ENCODE results near the gene CIDEB.

CIDEB gene

DNA sequence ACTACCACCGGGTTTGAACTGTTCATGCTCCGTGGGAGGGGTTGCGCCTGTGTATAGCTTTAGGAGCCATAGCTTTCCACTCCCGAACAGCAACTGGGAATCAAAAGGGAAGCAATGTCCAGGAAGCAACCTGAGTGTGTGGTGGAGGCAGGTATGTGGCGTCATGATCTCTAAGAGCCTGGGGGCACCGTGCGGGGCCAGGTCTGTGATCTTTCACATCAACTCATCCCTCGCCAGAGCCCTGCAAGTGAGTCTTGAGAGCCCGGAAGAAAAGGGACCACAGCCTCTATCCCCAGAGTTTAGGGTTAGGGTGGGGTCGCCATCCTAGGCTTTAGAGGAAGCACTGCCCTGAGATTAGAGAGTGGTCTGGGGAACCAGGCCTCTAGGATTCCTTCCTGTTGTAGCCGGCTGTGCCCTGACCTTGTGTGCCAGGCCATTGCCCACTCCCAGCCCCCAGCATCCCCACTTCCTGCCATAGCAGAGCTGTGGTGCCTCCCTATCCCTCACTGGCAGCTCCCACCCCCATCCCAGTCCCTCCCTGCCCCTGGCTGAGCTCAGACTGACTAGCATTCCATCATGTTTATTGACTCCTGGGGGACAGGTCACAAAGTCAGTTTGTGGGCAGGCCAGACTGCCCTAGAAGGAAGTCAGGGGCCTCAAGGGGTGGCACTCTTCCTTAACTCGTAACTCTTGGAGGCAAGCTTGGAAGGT is 27.8 kb upstream of the CIDEB start:
- H3K9me2 ChIP-seq (replicated peaks; ENCODE audit: insufficient read depth, low read length) = no peaks in the 10 kb centered on the region
- no peak for TF ChIP-seq EZH2phosphoT487 (conservative IDR thresholded peaks at IDR 0.05; ENCODE audit: low read length)
- TF ChIP-seq, protein P1, sequence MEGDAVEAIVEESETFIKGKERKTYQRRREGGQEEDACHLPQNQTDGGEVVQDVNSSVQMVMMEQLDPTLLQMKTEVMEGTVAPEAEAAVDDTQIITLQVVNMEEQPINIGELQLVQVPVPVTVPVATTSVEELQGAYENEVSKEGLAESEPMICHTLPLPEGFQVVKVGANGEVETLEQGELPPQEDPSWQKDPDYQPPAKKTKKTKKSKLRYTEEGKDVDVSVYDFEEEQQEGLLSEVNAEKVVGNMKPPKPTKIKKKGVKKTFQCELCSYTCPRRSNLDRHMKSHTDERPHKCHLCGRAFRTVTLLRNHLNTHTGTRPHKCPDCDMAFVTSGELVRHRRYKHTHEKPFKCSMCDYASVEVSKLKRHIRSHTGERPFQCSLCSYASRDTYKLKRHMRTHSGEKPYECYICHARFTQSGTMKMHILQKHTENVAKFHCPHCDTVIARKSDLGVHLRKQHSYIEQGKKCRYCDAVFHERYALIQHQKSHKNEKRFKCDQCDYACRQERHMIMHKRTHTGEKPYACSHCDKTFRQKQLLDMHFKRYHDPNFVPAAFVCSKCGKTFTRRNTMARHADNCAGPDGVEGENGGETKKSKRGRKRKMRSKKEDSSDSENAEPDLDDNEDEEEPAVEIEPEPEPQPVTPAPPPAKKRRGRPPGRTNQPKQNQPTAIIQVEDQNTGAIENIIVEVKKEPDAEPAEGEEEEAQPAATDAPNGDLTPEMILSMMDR (IDR thresholded peaks at IDR 0.05; ENCODE audit: insufficient read depth, low read length, poor library complexity, severe bottlenecking) = no peak
- H3F3A ChIP-seq (ENCODE audit: insufficient read depth) = no peaks in the 10 kb centered on the region
- no peaks in the 10 kb centered on the region for H3K79me2 ChIP-seq (ENCODE audit: insufficient read depth, low read length)
- no peaks in the 10 kb centered on the region for H3K27me3 ChIP-seq (ENCODE audit: low read length)
- no peaks in the 10 kb centered on the region for H3K9me3 ChIP-seq (ENCODE audit: insufficient read depth, low read length)
- H4K20me1 ChIP-seq (ENCODE audit: low read depth, low read length) = no peaks in the 10 kb centered on the region
- no peaks in the 10 kb centered on the region for H3K36me3 ChIP-seq (ENCODE audit: low read length)
- H3K27ac ChIP-seq (ENCODE audit: low read depth, low read length) = no peak overlapping the region
- no peak overlapping the region for H3K4me3 ChIP-seq (ENCODE audit: insufficient read depth, low read length, poor library complexity, severe bottlenecking)
- H3K9ac ChIP-seq (ENCODE audit: low read length) = no peak overlapping the region
- no peak overlapping the region for H2AFZ ChIP-seq (ENCODE audit: low read depth, low read length, severe bottlenecking)
- no peak overlapping the region for H3K4me2 ChIP-seq (ENCODE audit: low read depth, low read length, poor library complexity, severe bottlenecking)

DNA sequence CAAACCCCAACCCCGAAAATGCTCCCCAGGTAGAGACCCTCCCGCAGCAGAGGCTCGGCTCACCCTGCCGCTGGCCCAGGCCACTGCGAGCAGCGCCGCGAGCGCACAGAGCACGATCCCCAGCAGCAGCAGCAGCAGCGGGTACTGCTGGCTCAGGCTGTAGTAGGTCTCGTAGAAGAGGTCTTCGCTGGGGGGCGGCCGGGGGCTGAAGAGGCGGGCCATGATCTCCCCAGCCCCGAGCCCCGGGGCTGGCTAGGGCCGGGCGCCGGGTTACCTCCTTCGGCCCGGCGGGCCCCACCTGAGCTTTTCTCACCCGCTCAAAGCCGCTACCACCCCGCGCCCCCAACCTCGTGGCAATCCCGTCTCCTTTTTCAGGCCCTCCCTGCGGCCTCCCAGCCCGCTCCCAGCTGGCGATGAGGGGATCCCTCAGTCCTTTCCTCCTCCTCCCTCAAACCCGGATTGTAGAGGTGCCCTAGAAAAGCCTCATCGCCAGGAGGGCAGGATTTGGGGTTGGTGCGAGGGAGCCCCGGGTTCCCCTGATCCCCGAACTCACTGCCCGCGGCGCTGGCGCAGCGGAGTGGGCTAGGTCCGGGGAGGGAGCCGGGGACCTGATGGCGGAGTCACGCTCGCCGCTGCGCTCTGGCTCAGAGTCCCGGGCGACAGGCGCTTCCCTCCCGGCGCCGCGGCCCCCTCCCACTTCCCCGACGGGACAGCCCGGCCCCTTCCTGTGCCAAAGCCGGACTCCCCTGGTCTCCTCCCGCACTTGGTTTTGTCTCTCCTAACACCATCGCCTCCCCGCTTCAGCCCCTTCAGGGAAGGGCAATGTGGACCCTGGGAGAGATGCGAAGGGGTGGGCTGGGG is 26.9 kb upstream of the CIDEB start, which contains the start of gene ADCY4:
Gene ADCY4 (minus strand): TSS at position 641 of the 861 bp plus-strand sequence. CDS start 419 bp downstream, at position 222.
- Histone ChIP-seq H3K4me3 (ENCODE audit: insufficient read depth, low read length, poor library complexity, severe bottlenecking) (no peak within 1 kb of the TSS), H3K79me2 (ENCODE audit: insufficient read depth, low read length) (no peaks in the 10 kb centered on the region), H3K9ac (ENCODE audit: low read length) (no peak within 1 kb of the TSS), H3F3A (ENCODE audit: insufficient read depth) (no peaks in the 10 kb centered on the region), H2AFZ (ENCODE audit: low read depth, low read length, severe bottlenecking) (no peak within 1 kb of the TSS), H3K36me3 (ENCODE audit: low read length) (no peaks in the 10 kb centered on the region), H4K20me1 (ENCODE audit: low read depth, low read length) (no peaks in the 10 kb centered on the region), H3K27me3 (ENCODE audit: low read length) (no peaks in the 10 kb centered on the region), H3K4me2 (ENCODE audit: low read depth, low read length, poor library complexity, severe bottlenecking) (peak within 1 kb of the TSS; percentile 40), H3K27ac (ENCODE audit: low read depth, low read length) (no peak within 1 kb of the TSS), H3K9me3 (ENCODE audit: insufficient read depth, low read length) (no peaks in the 10 kb centered on the region), H3K9me2 (replicated peaks; ENCODE audit: insufficient read depth, low read length) (no peaks in the 10 kb centered on the region)
- no peak for TF ChIP-seq EZH2phosphoT487 (conservative IDR thresholded peaks at IDR 0.05; ENCODE audit: low read length)
- TF ChIP-seq, protein P1 (IDR thresholded peaks at IDR 0.05; ENCODE audit: insufficient read depth, low read length, poor library complexity, severe bottlenecking) = no peak

DNA sequence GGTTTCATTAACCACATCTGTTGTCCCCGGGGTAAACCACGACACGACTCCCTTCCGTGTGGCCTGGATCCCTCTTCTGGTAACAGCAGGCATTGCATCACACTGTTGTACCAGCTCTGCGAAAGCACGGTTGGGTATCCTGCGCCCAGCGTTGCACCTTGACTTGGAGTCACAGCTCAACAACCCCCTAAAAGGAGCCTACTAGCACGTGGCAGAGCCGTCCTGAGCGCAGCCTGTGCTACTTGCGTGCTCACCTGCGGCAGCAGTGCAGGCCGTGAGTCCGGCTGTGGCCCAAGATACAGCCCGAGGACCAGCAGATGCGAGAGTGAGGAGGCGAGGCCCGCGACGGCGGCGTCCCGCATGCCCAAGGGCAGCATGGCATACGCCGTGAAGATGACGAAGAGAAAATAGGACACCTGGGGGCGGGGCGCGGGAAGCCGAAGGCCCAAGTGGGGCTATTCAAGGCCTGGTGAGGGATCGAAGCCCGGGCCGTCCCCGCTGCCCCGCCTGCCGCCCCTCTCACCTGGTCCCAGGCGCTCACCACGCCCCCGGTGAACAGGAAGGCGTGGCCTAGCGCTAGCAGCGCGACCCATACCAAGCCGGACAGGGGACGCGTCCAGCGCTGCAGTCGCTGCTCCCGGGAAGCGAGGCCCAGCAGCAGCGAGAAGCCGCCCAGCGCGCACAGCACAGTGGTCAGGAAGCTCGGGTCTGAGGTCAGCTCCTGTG is 24.7 kb upstream of the CIDEB start:
- H3K4me2 ChIP-seq (ENCODE audit: low read depth, low read length, poor library complexity, severe bottlenecking) = peak overlapping the region; percentile 35
- no peaks in the 10 kb centered on the region for H3K27me3 ChIP-seq (ENCODE audit: low read length)
- H3K9me2 ChIP-seq (replicated peaks; ENCODE audit: insufficient read depth, low read length) = no peaks in the 10 kb centered on the region
- no peak overlapping the region for H3K9ac ChIP-seq (ENCODE audit: low read length)
- H4K20me1 ChIP-seq (ENCODE audit: low read depth, low read length) = no peaks in the 10 kb centered on the region
- H3K4me3 ChIP-seq (ENCODE audit: insufficient read depth, low read length, poor library complexity, severe bottlenecking) = no peak overlapping the region
- H3F3A ChIP-seq (ENCODE audit: insufficient read depth) = no peaks in the 10 kb centered on the region
- H2AFZ ChIP-seq (ENCODE audit: low read depth, low read length, severe bottlenecking) = no peak overlapping the region
- TF ChIP-seq, protein P1 (IDR thresholded peaks at IDR 0.05; ENCODE audit: insufficient read depth, low read length, poor library complexity, severe bottlenecking) = peak; percentile 48
- no peak for TF ChIP-seq EZH2phosphoT487 (conservative IDR thresholded peaks at IDR 0.05; ENCODE audit: low read length)
- H3K9me3 ChIP-seq (ENCODE audit: insufficient read depth, low read length) = no peaks in the 10 kb centered on the region
- H3K27ac ChIP-seq (ENCODE audit: low read depth, low read length) = no peak overlapping the region
- no peaks in the 10 kb centered on the region for H3K79me2 ChIP-seq (ENCODE audit: insufficient read depth, low read length)
- no peaks in the 10 kb centered on the region for H3K36me3 ChIP-seq (ENCODE audit: low read length)
